RPMI7951 (cell line): Measurements from ENCODE around the gene MRPS34. TPM values are rescaled to one million over a fixed set of nuclear protein-coding genes. Genes with fewer than 3 reads are reported as not detected.
"Not testable (repeated sequence)": the region's sequence is repeated elsewhere in the genome, so short reads cannot be mapped to it uniquely, and the experiment has no call there.

ENCODE experiments used
- DNase-seq: peaks from one replicate; pipeline ENCODE4 v3.0.0-alpha.2; 2012; ENCODE audit warnings: low read depth
- total RNA-seq: library from RNA; depleted of rRNA; stranded (reverse); fragments of >200 nt; shearing (Covaris generic); gene quantifications from 2 replicates; pipeline ENCODE4 v1.2.3, GENCODE V29; 2014

Gene MRPS34
- total RNA-seq, 1 experiment from 2014 or later = 82.5 TPM

DNA sequence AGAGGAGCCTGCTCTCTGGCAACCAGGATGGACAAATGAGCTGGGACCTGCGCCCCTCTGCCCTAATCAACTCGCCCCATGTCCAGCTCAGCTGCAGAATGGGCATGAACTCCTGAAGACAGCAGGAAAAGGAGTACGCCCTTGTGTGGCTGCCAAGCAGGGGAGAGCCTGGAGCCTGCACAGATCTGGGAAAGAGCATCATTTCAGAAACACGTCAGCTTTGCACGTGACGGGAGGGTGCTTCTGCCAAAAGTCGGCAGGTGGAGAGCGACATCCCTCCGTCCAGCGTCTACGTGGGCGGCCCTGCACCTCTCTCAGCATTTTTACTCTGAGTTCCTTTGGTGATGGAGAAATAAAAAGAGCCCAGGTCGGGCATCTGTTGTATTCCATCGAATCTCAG is 20.1 kb downstream of the MRPS34 start:
- DNase-seq = no peak

DNA sequence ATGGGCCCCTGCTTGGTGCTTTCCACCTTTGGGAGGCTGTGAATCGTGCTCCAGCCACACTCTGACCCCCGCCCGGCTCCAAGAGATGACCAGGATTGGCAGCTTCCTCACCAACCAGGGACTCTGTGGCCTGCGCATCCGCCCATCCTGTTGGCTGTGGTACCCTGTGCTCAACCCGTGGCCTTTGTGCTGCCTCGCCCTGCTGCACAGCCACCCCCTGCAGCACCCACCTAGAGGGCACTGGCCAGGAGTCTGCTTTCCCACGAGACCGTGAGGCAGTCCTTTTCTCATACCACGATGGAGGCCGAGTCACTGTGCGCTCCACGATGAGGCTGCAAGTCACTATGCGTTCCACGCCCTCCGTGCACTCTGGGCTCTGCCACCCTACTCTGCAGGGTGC is 21.0 kb downstream of the MRPS34 start:
- DNase-seq = no peak

DNA sequence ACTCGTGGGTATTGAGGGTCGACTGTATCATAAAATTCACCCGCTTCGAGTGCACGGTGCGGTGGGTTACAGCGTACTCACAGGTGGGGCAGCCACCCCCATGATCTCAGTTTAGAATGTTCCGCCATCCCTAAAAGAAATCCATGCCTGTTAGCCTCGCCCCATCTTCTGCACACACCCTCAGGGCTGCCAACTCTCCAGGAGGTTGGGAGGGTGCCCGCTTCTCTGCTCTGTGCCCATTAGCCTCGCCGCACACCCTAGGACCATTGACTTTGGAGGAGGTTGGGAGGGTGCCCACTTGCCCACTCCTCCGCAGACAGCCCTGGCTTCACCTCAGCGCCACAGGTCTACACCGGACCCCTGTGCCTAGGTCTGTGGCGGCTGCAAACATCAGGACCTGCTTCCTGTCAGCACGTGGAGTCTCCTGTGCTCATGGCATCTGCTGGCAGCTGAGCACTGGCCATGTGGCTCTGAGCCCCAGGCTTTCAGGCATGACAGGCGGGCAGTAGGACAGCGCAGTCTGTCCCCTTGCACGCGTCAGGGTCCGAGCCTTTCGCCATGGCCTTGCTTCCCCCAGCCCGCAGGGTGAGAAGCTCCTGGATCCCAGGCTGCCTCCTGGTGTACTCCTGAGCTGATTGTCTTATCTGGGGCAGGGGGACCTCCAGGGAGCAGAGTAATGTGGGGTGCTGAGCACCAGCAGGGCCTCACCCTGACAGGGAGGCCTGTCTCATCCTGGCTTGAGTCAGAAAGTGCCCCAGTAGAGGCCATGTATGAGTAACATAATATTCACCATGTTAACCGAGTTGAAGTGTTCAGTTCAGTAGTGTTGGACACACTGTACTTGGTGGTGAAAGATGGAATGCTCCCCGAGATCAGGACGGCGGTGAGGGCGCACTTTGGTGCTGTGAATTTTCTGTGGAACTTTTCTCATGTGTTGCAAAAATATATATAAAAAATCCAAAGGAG is 23.5 kb downstream of the MRPS34 start:
- no peak for DNase-seq

DNA sequence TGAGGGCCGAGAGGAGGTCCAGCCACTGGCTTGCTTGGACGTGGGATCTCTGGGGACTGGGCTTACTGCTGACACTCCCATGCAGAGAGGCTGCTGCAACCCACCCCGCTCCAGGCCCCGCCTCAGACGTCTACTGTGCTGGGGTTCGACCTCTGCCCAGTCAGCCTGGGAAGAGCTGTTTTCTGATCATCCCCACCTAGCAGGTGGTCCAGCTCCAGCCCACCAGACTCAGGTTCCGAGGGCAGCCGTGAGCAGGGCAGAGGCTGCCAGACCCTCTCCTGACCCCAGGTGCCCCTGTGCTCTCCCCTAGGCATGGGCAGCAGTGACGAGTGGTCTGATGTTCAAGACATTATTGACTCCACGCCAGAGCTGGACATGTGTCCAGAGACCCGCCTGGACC is 25.0 kb downstream of the MRPS34 start:
- DNase-seq = no peak

- DNase-seq = peak; percentile 87
Observed at GRCh38 chr16:1746693-1747195, 26.2 kb downstream of the MRPS34 start.

DNA sequence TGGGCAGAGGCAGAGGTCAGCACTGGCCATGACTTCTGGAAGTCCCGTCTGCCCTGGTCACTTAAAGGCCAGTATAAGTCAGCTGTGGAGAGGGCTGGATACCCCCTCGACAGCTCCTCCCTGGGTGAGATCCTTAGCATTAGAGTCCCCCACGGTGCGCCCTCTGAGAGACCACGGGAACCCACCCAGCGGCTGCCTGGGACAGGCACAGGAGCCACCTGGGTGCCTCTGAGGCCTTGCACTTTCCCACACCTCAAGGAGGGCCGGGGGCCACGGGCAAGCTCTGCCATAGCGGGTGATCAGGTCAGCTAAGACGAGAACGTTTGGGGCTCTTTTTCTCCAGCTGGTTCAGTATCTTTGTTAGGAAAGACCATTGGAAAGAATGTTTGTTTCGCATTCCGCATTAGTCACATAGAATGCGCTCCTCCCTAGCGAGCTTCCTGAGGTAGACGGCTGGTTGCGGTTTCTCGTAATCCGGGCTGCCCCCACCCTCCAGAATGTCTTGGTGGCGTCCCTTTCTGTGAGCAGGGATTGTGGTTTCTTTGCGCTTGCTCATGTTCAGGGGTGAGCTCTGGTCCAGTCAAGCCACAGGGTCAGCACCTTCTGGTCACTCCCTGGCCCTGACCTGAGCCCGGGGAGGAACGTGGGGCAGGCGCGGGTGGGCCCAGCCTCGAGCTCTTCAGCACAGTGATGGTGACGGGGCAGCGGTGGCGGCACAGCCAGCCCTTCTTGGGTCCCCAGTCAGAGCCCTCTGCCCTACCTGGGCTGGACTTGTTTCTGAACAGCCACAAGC is 26.8 kb downstream of the MRPS34 start:
- DNase-seq = peak; percentile 98

GRCh38 chr16:1745181-1745899 is 27.6 kb downstream of the MRPS34 start:
- peak; percentile 97 for DNase-seq

DNA sequence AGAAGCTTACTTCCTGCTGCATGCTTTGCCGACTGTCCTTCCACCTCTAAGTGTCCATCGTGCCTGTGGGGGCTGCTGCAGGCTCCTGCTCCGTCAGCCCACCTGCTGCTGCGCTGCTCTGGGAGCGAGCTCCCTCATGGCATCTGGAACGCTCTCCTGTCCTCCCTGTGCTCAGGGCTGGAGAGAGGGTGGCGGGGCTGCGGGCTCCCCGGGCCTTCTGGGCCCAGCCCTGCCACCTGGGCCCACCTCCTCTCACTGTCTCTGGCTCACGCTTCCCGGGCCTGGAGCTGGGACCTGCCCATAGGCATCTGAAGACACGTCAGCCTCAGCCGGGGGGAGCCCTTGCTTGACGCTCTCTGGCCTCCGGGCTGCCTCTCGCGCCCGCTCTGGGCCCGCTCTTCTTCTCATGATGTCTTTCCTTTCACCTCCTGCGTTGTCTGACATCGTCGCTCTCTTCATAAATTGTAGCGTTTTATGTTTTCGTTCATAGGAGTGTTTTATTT is 28.5 kb downstream of the MRPS34 start:
- DNase-seq = no peak

DNA sequence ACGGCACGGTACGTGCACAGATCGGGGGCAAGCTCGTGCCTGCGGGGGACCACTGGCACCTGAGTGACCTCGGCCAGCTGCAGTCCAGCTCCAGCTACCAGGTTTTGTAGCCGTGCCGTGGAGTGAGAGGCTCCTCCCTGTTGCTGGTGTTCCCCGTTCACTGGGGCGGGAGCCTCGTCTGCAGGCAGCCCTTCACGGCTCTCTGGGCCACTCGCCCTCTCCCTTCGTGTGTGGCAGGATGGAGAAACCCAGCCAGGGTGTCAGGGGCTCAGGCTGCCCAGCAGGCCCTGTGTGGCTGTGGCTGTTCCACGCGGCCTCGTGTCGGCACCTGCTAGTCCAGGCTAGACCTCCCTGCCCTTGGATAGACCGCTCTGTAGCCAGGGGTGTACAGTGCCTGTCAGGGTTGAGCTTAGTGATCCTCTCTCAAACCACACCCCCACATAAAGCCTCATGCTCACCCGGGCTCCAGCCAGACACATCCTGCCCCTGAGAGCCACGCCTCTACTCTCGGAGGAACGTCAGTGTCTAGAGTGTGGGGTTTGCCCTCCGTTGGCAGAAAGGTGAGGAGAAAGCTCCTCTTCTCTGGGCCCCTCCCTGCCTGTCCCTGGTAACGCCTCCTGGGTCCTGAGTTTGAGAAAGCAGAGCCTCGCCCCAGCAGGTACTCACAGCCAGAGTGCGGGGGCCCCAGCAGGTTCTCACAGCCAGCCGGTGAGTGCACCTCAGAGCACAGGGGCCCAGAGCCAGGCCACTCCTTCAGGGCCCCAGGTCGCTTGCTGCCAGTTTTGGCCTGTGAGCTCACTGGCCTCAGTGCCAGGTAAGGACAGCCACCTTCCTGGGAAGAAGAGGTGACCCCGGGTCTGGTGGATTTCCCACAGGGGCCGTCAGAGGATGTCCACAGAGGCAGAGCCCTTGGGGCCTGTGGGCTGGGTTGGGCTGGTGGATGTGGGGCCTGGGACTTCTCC is 29.3 kb downstream of the MRPS34 start:
- no peak for DNase-seq

DNA sequence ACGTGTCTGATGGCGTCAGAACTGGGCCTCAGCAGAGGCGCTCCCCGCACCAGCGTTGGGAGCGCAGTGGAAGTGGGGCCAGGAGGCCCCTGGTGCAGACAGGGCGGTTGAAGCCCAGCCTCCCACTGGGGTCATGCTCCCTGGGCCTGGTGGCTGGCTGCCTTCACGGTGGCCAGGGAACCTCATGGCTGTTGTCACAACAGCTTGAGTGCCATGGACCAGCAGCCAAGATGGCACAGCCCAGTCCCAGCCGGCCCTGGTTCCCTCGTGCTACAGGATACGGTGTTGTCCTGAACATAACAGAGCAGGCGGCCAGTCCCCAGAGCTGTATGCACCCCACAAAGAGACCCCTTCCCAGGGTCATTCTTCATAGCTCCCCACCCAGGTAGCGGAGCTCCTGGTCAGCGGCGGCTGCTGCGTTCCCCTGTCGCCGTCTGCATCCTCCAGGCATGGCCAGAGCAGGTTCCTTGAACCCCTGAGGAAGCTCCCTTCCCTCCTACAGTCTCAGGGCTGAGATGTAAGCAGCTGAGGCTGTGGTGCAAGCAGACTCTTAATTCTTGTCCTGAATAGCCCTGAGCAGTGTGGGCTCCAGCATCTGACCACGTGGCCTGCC is 31.3 kb downstream of the MRPS34 start:
- DNase-seq = no peak

- no peak for DNase-seq
Observed at GRCh38 chr16:1740781-1741490, 32.0 kb downstream of the MRPS34 start.

GRCh38 chr16:1740234-1740633 is 32.7 kb downstream of the MRPS34 start:
- no peak for DNase-seq

DNA sequence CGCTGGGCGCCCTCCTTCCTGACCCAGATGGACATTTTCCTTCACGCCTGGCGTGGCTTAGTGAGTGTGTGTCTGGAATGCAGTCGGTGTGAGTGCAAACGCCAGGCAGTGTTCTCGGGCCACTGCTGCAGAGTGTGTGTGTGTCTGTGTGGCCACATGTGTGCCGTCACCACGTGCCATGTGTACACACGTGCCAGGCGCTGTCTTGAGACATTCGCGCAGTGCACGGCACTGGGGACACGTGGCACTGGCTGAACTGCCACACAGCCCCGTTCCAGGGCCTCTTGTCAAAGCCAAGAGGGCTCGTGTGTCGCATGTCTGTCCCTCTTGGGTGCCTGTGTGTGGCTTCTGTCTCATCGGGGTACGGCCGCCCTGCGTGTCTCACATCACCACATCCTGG is 38.1 kb downstream of the MRPS34 start:
- DNase-seq = no peak

DNA sequence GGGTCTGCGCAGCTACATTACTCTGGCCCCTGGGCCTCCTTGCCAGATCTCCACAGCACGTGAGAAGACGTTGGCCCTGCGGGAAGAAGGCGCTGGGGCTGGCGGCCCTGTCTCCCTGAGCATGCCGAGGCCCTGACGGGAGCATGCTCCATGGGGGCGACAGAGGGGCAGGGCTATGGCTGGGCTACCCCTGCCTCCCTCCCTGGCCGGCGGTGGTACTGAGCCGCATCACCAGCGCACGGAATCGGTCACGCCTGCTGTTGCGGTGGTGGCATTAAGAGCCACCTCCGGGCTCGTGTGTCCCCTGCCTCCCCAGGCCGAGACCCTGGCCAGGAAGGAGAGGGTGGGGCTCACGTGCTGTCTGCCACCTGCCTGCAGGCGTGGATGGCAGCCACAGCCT is 38.8 kb downstream of the MRPS34 start:
- DNase-seq = no peak

- DNase-seq = not testable (repeated sequence)
Observed at GRCh38 chr16:1732551-1732987, 40.4 kb downstream of the MRPS34 start.

GRCh38 chr16:1732071-1732470 is 40.9 kb downstream of the MRPS34 start:
- no peak for DNase-seq

DNA sequence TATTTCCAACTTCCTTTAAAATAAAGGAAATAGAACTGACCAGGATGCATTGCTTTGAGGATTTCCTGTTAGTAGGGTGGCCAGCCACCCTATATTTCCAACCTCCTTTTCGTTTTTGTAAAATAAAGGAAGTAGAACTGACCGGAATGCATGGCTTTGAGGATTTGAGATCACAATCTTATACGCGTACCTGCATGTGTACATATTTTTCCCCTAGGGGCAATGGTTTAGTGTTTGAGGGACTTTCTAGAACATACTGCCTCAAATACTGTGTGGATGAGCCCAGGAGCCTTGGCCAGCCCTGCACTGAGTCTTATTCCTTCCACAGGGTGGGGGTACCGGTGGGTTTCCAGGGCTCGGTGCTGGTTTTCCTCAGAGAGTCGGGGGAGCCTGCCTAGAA is 41.3 kb downstream of the MRPS34 start:
- DNase-seq = no peak

DNA sequence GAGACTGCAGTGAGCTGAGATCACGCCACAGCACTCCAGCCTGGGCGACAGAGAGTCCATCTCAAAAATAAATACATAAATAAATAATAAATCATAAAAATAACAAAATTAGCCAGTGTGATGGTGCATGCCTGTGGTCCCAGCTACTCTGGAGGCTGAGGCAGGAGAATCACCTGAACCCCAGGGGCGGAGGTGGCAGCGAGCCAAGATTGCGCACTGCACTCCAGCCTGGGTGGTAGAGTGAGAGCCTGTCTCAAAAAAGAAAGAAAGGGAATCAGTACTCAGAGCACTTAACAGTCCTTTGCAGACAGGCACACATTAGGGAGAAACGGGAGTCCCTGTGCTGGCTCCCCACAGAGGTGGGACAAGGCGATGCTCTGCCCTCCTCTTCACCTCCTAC is 41.9 kb downstream of the MRPS34 start:
- no peak for DNase-seq

DNA sequence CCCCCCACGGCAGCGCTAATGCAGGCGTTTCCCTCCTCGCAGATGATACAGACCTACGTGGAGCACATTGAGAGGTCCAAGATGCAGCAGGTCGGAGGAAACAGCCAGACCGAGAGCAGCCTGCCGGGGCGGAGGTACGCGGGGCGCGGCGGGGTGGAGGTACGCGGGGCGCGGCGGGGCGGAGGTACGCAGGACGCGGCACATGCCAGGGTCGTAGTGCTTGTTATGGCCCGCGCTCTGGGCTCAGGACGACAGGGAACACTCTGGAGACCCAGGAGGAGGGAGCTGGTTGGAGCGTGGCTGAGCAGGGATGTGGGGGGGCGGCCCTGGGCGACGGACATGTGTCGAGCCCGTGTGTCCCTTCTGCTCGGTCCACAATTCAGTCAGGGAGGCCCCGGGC is 43.5 kb downstream of the MRPS34 start:
- DNase-seq = no peak
